Vagina (tissue), 2 donors: ENCODE data around the gene NRG2. TPM values are rescaled to one million over a fixed set of nuclear protein-coding genes. Genes with fewer than 3 reads are reported as not detected.

Experiments used
- DNase-seq, 2 donors: peaks; one replicate each; pipeline ENCODE4 v3.0.0-alpha.2; 2017; ENCODE audit errors: extremely low spot score in 2 of 2
- H3K27ac ChIP-seq: fragments of 200-600 bp; sonication (generic); one replicate; pipeline ENCODE4 v1.5.1; 2019
- H3K27me3 ChIP-seq: fragments of 200-600 bp; sonication (generic); one replicate; pipeline ENCODE4 v1.5.1; 2019
- H3K36me3 ChIP-seq, 2 donors: fragments of 200-600 bp; sonication (generic); one replicate each; pipeline ENCODE4 v1.5.1; 2017 to 2019
- H3K4me1 ChIP-seq: fragments of 200-600 bp; sonication (generic); one replicate; pipeline ENCODE4 v1.5.1; 2019
- H3K4me3 ChIP-seq, 2 donors: fragments of 200-600 bp; sonication (generic); 1 replicate in 1 of 2; 2 replicates in 1 of 2; pipeline ENCODE4 v1.5.1; 2016 to 2019
- H3K9me3 ChIP-seq: fragments of 200-600 bp; sonication (generic); one replicate; pipeline ENCODE4 v1.5.1; 2019
- CTCF ChIP-seq, 3 experiments: fragments of 450-650 bp in 2 of 3; fragments of 200-600 bp in 1 of 3; sonication (generic) in 1 of 3; IDR thresholded peaks; one replicate each; pipeline ENCODE4 v1.5.1; 2017 to 2019; ENCODE audit warnings: antibody characterized with exemption in 3 of 3, mild to moderate bottlenecking in 2 of 3, moderate library complexity in 2 of 3
- POLR2A ChIP-seq, 2 donors: fragments of 450-650 bp; IDR thresholded peaks; one replicate each; pipeline ENCODE4 v1.6.1; 2017; ENCODE audit warnings: antibody characterized with exemption in 2 of 2, mild to moderate bottlenecking in 2 of 2, moderate library complexity in 2 of 2
- POLR2AphosphoS5 ChIP-seq, 2 donors: sonication (generic); formaldehyde crosslinking; IDR thresholded peaks; one replicate each; pipeline ENCODE4 v1.9.0; 2017; ENCODE audit warnings: antibody characterized with exemption in 2 of 2, mild to moderate bottlenecking in 2 of 2, low read depth in 1 of 2; ENCODE audit not compliant: insufficient read depth in 1 of 2
- intact Hi-C: fragments of 100-400 bp; cut with DNase I; formaldehyde crosslinking; loops from one replicate; pipeline ENCODE4 v1.15.1; 2023
- total RNA-seq: library from RNA; depleted of rRNA; stranded (reverse); fragments of >200 nt; gene quantifications from one replicate; pipeline ENCODE4 v1.2.3, GENCODE V29; 2016

The NRG2 gene
- total RNA-seq, 1 donor from 2014 or later = 5.2 TPM

GRCh38 chr5:139808481-139809330 is 234.4 kb downstream of the NRG2 start:
- H3K27ac ChIP-seq = no peak overlapping the region
- no peaks in the 10 kb centered on the region for H3K4me1 ChIP-seq
- no peaks in the 10 kb centered on the region for H3K27me3 ChIP-seq
- no peak for DNase-seq
- H3K4me3 ChIP-seq = no peak overlapping the region
- no peak for TF ChIP-seq POLR2AphosphoS5 (IDR thresholded peaks at IDR 0.05; ENCODE audit: insufficient read depth in 1 of 2, low read depth in 1 of 2)
- no peak for TF ChIP-seq POLR2A (IDR thresholded peaks at IDR 0.05)
- TF ChIP-seq CTCF (IDR thresholded peaks at IDR 0.05) = no peak
- no peaks in the 10 kb centered on the region for H3K36me3 ChIP-seq
- no peaks in the 10 kb centered on the region for H3K9me3 ChIP-seq
- intact Hi-C loops = no loop called here

GRCh38 chr5:139807647-139808030 is 235.5 kb downstream of the NRG2 start:
- H3K27ac ChIP-seq = no peak overlapping the region
- H3K4me1 ChIP-seq = no peaks in the 10 kb centered on the region
- H3K4me3 ChIP-seq = no peak overlapping the region
- no peak for DNase-seq
- H3K9me3 ChIP-seq = no peaks in the 10 kb centered on the region
- no peaks in the 10 kb centered on the region for H3K27me3 ChIP-seq
- intact Hi-C loops = no loop called here
- TF ChIP-seq CTCF (IDR thresholded peaks at IDR 0.05) (no peak), POLR2AphosphoS5 (IDR thresholded peaks at IDR 0.05; ENCODE audit: insufficient read depth in 1 of 2, low read depth in 1 of 2) (no peak), POLR2A (IDR thresholded peaks at IDR 0.05) (no peak)
- H3K36me3 ChIP-seq = no peaks in the 10 kb centered on the region

- H3K27me3 ChIP-seq = no peaks in the 10 kb centered on the region
- H3K27ac ChIP-seq = no peak overlapping the region
- TF ChIP-seq POLR2A (IDR thresholded peaks at IDR 0.05) = no peak
- no peak for TF ChIP-seq CTCF (IDR thresholded peaks at IDR 0.05)
- no peak for TF ChIP-seq POLR2AphosphoS5 (IDR thresholded peaks at IDR 0.05; ENCODE audit: insufficient read depth in 1 of 2, low read depth in 1 of 2)
- DNase-seq = no peak
- H3K4me1 ChIP-seq = no peaks in the 10 kb centered on the region
- no peak overlapping the region for H3K4me3 ChIP-seq
- no peaks in the 10 kb centered on the region for H3K36me3 ChIP-seq
- H3K9me3 ChIP-seq = no peaks in the 10 kb centered on the region
- intact Hi-C loops = no loop called here
Measured at GRCh38 chr5:139806726-139807646, 236.1 kb downstream of the NRG2 start.

DNA sequence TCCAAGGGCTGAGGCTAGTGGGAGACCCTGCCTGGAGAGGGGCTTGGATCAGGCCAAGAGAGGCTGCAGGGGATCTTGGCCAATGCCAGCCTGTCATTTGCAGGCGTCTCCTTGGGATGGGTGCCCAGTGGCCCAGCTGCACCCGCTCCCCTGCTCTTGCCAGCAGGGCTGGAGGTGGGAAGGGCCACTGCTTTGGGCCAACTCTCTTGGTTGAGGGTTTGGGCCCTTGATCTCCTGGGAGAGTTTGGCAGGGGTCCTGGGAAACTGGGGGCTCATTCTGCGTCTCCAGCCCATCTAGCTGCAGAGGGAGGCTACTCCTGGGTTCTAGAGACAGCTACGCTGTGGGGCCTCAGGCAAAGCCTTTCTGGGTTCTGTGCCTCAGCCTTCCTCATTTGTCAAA is 237.0 kb downstream of the NRG2 start:
- no peak overlapping the region for H3K27ac ChIP-seq
- no peaks in the 10 kb centered on the region for H3K9me3 ChIP-seq
- H3K4me1 ChIP-seq = no peaks in the 10 kb centered on the region
- no peak overlapping the region for H3K4me3 ChIP-seq
- no peaks in the 10 kb centered on the region for H3K36me3 ChIP-seq
- TF ChIP-seq POLR2A (IDR thresholded peaks at IDR 0.05) (no peak), POLR2AphosphoS5 (IDR thresholded peaks at IDR 0.05; ENCODE audit: insufficient read depth in 1 of 2, low read depth in 1 of 2) (no peak), CTCF (IDR thresholded peaks at IDR 0.05) (no peak)
- H3K27me3 ChIP-seq = no peaks in the 10 kb centered on the region
- no peak for DNase-seq
- intact Hi-C loops = no loop called here
